GM08714 (cell line): ENCODE measurements around the gene DLGAP4.

Experiments used
- H3K4me3 ChIP-seq: fragments of 200-500 bp; sonication (Bioruptor generic); 2 replicates; pipeline ENCODE4 v1.5.1; 2014; ENCODE audit warnings: mild to moderate bottlenecking, low read length, inconsistent platforms
- ZNF274 ChIP-seq: IDR thresholded peaks from 2 replicates; pipeline ENCODE4 v1.6.1; 2012; ENCODE audit warnings: mild to moderate bottlenecking, low read depth, low read length

DLGAP4 gene

GRCh38 chr20:36270744-36271638 lies 35.1 kb upstream of the DLGAP4 start:
- no peak for TF ChIP-seq ZNF274
- H3K4me3 ChIP-seq = no peak overlapping the region

DNA sequence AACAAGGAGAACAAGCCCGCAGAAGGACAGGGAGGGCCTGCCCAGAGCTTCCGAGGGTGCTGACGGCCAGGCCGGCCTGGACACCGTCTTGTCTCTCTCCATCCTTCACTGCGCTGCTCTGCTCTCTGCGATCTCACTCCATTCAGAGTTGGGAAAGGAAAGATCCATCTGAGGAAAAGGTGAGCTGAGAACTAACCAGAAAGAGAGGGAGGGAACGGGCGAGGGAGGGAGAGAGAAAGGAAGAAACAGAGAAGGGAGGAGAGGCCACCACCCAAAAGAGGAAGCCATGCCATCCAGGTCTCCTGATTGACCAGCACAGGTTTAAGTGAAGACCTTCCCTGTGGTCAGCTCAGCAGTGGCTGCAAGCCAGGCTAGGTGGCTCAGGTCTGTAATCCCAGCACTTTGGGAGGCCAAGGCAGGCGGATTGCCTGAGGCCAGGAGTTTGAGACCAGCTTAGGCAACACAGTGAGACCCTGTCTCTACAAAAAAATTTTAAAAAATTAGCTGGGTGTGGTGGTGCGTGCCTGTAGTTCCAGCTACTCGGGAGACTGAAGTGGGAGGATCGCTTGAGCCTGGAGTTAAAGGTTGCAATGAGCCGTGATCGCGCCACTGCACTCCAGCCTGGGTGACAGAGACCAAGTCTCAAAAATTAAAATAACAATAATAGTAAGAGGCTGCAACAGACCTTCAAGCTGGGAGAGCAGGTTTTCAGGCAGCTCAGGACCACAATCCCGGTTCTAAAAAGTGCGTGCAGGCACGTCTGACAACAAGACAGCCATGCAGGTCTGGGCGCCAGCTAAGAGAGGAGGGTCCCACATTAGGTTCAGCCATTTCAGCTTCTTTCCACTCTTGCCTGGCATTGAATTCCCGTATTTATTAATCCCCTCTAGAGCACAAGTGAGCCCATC lies 34.2 kb upstream of the DLGAP4 start:
- no peak for TF ChIP-seq ZNF274

GRCh38 chr20:36272547-36273220 lies 33.5 kb upstream of the DLGAP4 start:
- TF ChIP-seq ZNF274 = no peak
- no peak overlapping the region for H3K4me3 ChIP-seq

More for the DNA sequence above, 34.2 kb upstream of the DLGAP4 start:
- H3K4me3 ChIP-seq = no peak overlapping the region

DNA sequence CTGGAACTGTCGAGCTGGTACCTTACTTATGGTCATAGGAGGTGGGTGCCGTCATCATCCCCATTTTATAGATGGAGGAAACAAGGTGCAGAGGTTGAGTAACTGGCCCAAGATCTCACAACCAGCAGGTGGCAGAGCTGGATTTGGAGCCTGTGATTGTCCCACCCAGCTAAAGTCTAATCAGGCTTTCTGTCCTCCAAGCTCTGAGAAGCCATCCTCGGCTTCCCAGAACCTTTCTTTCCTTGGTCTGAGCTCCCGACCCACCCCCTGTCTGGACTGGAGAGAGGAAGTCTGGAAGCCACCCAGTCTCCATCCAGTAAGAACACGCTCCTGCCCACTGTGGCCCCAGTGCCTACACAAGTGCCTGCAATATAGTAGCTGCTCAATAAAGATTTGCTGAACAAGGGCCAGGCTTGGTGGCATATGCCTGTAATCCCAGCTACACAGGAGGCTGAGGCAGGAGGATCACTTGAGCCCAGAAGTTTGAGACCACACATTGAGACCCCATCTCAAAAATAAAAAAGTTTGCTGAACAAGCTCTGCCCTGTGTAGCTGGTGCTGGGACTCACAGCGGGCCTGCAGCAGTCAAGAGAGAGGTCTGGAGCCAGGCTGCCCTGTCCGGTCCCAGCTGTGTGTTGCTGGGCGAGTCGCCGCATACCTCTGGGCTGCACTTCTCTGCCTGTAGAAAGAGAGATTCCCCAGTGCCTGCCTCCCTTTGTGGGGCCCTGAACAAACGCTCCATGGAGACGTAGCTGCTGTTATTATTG lies 32.5 kb upstream of the DLGAP4 start:
- TF ChIP-seq ZNF274 = no peak
- no peak overlapping the region for H3K4me3 ChIP-seq

DNA sequence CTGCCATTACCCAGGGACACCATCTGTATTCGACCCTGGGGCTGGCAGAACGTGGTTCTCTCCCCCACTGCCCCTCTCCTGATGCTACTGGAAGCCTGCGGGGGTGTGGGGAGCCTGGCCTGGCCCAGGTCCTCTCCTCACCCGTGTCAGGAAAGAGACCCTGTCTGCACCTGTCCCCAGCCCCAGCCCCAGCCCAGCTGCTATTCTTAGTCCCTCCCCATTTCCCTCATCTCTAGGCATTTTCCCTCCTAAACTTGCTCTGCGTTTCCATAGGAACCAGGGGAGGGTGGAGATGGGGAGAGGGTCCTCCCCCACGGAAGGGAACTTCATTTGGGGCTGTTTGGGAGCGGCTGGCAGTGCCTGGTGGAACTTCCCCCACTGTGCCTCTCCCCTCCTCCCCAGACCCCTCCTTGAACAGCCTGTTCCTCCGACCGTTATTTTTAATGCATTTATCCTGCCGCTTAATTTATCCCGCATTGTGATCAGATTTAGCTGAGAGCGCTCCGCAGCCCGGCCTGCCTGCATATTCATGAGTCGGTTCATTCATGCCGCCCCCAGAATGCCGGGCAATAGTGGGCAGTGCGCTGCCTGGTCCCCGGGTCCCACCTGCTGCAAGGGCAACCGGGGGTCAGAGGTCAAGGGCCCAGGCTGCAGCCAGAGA lies 31.8 kb upstream of the DLGAP4 start:
- no peak overlapping the region for H3K4me3 ChIP-seq
- TF ChIP-seq ZNF274 = no peak

DNA sequence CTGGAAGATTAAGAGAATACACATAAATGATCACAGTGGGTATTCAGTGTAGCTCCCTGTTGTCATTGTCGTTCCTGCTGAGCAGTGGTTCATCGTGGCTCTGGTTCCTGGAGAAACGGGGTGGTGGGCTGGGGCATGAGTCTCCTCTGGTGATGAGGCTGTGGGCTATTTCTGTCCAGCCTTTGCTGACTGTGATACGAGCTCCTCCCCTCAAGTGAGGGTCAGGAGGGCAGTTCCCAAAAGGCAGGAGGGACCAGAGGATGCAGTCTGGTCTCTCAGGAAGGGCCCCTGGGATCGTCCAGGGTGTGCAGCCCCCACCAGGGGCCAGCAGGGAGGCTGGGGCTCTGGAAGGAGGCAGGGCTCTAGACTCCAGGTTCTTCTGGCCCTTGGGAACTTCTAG lies 31.1 kb upstream of the DLGAP4 start:
- H3K4me3 ChIP-seq = no peak overlapping the region
- TF ChIP-seq ZNF274 = no peak

GRCh38 chr20:36275441-36276189 lies 30.5 kb upstream of the DLGAP4 start:
- H3K4me3 ChIP-seq = no peak overlapping the region
- no peak for TF ChIP-seq ZNF274

DNA sequence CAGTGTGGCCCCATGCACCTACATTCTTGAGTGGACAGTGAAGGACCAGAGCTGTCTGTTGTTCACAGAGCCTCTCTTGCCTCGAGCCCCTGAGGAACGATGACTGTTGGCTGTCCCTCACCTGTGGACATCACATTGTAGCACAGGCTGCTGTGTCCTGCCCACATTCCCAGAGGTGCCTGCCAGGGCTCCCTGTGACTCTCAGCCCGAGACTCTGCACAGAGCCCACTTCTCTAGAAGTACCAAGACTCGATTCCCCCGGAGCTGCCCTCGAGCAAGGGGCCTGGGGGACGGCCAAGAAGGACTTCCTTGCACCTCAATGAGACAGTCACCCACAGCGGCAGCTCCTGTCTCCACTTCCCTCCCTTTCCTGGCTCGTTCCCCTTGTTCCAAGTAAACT lies 28.6 kb upstream of the DLGAP4 start:
- TF ChIP-seq ZNF274 = no peak
- H3K4me3 ChIP-seq = no peak overlapping the region

- TF ChIP-seq ZNF274 = no peak
- no peak overlapping the region for H3K4me3 ChIP-seq
These were observed 26.8 kb upstream of the DLGAP4 start for GRCh38 chr20:36279362-36279761.

GRCh38 chr20:36279776-36280175 lies 26.4 kb upstream of the DLGAP4 start:
- H3K4me3 ChIP-seq = no peak overlapping the region
- no peak for TF ChIP-seq ZNF274

- no peak overlapping the region for H3K4me3 ChIP-seq
- TF ChIP-seq ZNF274 = no peak
These were observed 24.3 kb upstream of the DLGAP4 start for GRCh38 chr20:36281785-36282380.

DNA sequence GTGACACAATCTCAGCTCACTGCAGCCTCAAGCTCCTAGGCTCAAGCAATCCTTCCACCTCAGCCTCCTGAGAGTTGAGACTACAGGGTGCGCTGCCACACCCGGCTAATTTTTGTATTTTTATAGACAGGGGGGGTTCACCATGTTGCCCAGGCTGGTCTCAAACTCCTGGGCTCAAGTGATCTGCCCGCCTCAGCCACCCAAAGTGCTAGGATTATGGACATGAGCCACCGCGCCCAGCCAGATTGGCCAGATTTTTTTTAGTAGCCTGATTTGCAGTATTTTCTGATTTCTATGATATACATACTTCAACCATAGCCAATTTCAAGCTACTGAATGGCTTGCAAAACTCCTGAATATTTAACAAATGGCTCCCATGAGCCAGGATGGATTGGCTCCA lies 21.4 kb upstream of the DLGAP4 start:
- no peak for TF ChIP-seq ZNF274
- no peak overlapping the region for H3K4me3 ChIP-seq
